ENCODE data around the gene GRAP. TPM values are rescaled to one million over a fixed set of nuclear protein-coding genes. Genes with fewer than 3 reads are reported as not detected.
"Not testable (repeated sequence)": the region's sequence is repeated elsewhere in the genome, so short reads cannot be mapped to it uniquely, and the experiment has no call there.

Gene GRAP
- total RNA-seq, 4 donors from 2014 or later = 1.1 to 7.1 (median 4.1) TPM

DNA sequence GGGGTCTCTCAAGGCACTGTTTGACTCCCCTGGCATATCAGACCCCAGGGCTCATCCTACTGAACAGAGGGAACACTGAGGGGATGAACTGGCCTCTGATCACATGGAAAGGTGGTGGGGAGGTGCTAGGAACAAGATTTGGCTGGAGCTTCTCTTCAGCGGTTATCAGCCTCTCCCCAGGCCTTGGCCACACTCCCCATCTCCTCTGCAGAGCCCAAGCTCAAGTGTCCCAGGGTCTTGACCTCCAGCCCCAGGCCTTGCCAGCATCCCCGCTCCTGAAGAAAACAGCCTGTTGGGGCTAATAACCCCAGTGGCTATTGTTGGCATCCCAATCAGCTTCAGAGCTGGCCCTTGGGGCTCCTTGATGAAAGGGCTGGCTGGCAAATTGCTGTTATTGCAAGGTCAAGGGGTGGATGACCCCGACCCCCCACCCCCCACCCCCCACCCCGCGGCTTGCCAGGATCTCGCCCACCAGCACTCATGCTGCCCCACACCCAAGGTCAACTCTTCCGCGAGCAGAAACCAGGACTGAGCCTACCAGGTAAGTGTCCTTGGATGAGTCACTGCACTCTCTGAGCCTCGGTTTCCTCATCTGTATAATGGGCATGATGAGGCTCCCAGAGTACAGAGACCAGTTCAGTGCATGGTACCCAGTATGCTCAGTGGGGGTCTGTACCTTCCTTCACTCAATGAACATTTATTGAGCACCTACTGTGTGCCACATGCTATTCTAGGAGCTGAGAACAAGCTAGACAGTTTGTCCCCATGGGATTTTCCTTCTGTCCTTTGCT is 23.4 kb downstream of the GRAP start:
- TF ChIP-seq POLR2A (IDR thresholded peaks at IDR 0.05) (no peak), EP300 (IDR thresholded peaks at IDR 0.05) (no peak), POLR2AphosphoS5 (IDR thresholded peaks at IDR 0.05) (no peak)
- TF ChIP-seq, protein P1, sequence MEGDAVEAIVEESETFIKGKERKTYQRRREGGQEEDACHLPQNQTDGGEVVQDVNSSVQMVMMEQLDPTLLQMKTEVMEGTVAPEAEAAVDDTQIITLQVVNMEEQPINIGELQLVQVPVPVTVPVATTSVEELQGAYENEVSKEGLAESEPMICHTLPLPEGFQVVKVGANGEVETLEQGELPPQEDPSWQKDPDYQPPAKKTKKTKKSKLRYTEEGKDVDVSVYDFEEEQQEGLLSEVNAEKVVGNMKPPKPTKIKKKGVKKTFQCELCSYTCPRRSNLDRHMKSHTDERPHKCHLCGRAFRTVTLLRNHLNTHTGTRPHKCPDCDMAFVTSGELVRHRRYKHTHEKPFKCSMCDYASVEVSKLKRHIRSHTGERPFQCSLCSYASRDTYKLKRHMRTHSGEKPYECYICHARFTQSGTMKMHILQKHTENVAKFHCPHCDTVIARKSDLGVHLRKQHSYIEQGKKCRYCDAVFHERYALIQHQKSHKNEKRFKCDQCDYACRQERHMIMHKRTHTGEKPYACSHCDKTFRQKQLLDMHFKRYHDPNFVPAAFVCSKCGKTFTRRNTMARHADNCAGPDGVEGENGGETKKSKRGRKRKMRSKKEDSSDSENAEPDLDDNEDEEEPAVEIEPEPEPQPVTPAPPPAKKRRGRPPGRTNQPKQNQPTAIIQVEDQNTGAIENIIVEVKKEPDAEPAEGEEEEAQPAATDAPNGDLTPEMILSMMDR (IDR thresholded peaks at IDR 0.05) = no peak
- no peak overlapping the region for H3K27ac ChIP-seq
- no CpG with 5 or more reads among the region's 9 CpGs for WGBS, 2 donors (ENCODE audit: low coverage in 1 of 2)
- H3K27me3 ChIP-seq = peaks cover 5% of the 10 kb centered on the region
- H3K36me3 ChIP-seq = no peaks in the 10 kb centered on the region
- no peaks in the 10 kb centered on the region for H3K9me3 ChIP-seq
- H3K4me1 ChIP-seq = no peaks in the 10 kb centered on the region
- ATAC-seq = no peak
- H3K4me3 ChIP-seq = no peak overlapping the region

DNA sequence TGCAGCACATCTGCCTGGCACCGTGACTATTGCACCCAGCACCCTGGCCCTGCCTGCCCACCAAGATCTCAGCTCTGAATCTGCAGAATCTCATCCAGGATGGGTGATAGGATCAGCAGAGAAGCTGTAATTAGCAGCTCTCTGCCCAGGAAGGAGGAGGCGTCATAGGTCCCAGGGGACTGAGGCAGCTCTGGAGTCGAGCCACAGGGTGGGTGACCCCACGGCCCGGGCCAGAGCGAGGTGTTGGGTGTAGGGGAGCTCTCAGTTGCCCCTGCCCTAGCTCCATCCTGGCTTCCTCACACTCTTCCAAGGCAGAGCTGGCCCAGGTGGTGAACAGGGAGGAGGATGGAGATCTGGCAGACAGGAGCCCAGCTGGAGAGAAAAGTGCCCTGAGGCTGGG is 24.0 kb downstream of the GRAP start:
- Histone ChIP-seq H3K4me3 (no peak overlapping the region), H3K9me3 (no peaks in the 10 kb centered on the region), H3K36me3 (no peaks in the 10 kb centered on the region), H3K27me3 (peaks cover 6% of the 10 kb centered on the region), H3K4me1 (no peaks in the 10 kb centered on the region), H3K27ac (no peak overlapping the region)
- no peak for TF ChIP-seq POLR2A (IDR thresholded peaks at IDR 0.05)
- TF ChIP-seq POLR2AphosphoS5 (IDR thresholded peaks at IDR 0.05) = no peak
- TF ChIP-seq, protein P1 (IDR thresholded peaks at IDR 0.05) = no peak
- no peak for TF ChIP-seq EP300 (IDR thresholded peaks at IDR 0.05)
- WGBS, 2 donors (ENCODE audit: low coverage in 1 of 2) = no CpG with 5 or more reads among the region's 6 CpGs
- no peak for ATAC-seq

DNA sequence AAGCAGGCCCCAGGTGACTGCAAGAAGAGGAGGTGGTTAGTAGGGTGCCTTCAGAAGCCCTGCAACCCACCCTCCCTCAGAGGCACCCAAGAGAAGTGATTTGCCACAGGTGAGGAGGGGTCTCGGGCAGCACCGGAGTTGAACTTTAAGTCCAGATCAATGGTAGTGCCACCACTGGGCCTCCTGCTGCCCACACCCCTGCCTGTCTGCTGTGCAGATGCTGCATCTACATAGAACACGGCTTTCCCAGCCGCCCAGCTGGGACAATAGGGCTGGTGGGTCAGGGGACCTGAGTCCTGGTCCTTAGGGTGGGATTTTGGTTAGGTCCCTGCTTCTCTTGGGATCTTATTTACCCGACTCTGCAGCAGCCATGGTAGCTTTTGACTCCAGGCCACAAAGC is 24.6 kb downstream of the GRAP start:
- Histone ChIP-seq H3K9me3 (no peaks in the 10 kb centered on the region), H3K27me3 (peaks cover 6% of the 10 kb centered on the region), H3K36me3 (no peaks in the 10 kb centered on the region), H3K4me1 (no peaks in the 10 kb centered on the region), H3K4me3 (no peak overlapping the region), H3K27ac (no peak overlapping the region)
- ATAC-seq = no peak
- no peak for TF ChIP-seq EP300 (IDR thresholded peaks at IDR 0.05)
- TF ChIP-seq POLR2A (IDR thresholded peaks at IDR 0.05) = no peak
- TF ChIP-seq, protein P1 (IDR thresholded peaks at IDR 0.05) = no peak
- no peak for TF ChIP-seq POLR2AphosphoS5 (IDR thresholded peaks at IDR 0.05)
- WGBS, 2 donors (ENCODE audit: low coverage in 1 of 2) = no CpG with 5 or more reads among the region's 5 CpGs

DNA sequence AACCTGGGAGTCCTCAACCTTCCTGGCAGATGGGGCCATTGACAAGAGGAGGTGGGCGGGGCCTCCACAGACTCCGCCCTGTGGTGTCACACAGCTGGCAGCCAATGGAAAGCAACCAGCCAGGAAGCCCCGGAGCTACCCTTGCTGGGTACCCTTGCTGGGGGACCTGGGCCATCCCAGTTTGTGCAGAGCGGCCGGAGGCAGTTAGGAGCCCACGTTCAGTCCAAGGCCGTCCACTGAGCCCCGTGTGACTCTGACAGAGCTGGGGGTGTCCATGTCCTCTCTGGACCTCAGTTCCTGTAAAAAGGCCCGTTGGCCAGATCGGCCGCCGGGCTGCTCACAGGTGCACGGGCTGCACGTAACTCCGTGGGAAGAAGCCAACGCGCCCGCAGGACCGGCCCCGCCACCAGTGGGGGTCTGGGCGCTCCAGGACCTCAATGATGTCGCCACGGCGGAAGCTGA is 25.1 kb downstream of the GRAP start:
- H3K27me3 ChIP-seq = peaks cover 6% of the 10 kb centered on the region
- no CpG with 5 or more reads among the region's 24 CpGs for WGBS, 2 donors (ENCODE audit: low coverage in 1 of 2)
- ATAC-seq = no peak
- no peaks in the 10 kb centered on the region for H3K9me3 ChIP-seq
- no peak overlapping the region for H3K27ac ChIP-seq
- no peak for TF ChIP-seq POLR2AphosphoS5 (IDR thresholded peaks at IDR 0.05)
- TF ChIP-seq POLR2A (IDR thresholded peaks at IDR 0.05) = no peak
- no peak for TF ChIP-seq EP300 (IDR thresholded peaks at IDR 0.05)
- TF ChIP-seq, protein P1 (IDR thresholded peaks at IDR 0.05) = no peak
- H3K4me3 ChIP-seq = no peak overlapping the region
- no peaks in the 10 kb centered on the region for H3K36me3 ChIP-seq
- no peaks in the 10 kb centered on the region for H3K4me1 ChIP-seq

DNA sequence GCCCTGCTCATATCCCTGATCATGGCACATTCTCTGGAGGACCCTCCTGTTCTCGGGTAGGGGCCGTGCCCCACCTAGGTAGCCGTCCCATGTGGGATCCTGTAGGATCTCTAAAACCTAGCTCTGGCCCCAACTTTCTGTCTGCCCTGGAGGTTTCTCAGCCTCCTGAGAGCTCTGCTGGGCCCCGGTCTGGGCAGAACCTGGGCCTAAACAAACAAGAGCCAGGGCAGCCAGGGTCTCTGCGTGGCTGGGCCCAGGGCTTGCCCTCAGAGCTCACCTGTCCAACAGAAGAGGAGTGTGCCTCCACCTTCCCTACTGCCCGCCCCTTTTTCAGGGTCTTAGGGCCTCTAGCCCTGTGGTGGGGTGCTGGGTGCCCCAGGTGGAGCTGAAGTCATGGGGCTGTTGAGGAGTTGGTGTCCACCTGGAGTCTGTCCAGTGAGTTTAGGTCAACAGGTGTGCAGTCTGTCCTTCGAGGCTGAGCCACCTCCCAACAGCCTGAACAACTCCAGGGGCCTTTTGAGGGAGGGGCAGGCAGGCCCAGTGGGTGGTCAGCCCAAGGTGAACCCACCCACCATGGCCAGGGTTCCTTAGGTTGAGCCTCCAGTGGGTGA is 25.6 kb downstream of the GRAP start:
- H3K4me3 ChIP-seq, H3K36me3 ChIP-seq, H3K9me3 ChIP-seq, ATAC-seq, H3K27ac ChIP-seq, H3K4me1 ChIP-seq: not testable (repeated sequence)
- WGBS, 2 donors (ENCODE audit: low coverage in 1 of 2) = 83% methylated on average over 2 of the region's 7 CpGs; no CpG with 5 or more reads in 1 of the 2 donors
- peaks cover 10% of the 10 kb centered on the region for H3K27me3 ChIP-seq

Measured in gastroesophageal sphincter (tissue), 4 donors.